Esophagus muscularis mucosa (tissue), 4 donors: ENCODE results near the gene PTCD1.

Source experiments
- CTCF ChIP-seq, 3 experiments: fragments of 200-600 bp in 2 of 3; fragments of 450-650 bp in 1 of 3; sonication (generic) in 2 of 3; IDR thresholded peaks; one replicate each; pipeline ENCODE4 v1.5.1; 2017 to 2019; ENCODE audit warnings: antibody characterized with exemption in 3 of 3, mild to moderate bottlenecking in 2 of 3, moderate library complexity in 1 of 3
- EP300 ChIP-seq: sonication (generic); formaldehyde crosslinking; IDR thresholded peaks from one replicate; pipeline ENCODE4 v1.6.1; 2017; ENCODE audit warnings: antibody characterized with exemption
- POLR2A ChIP-seq: fragments of 450-650 bp; IDR thresholded peaks from one replicate; pipeline ENCODE4 v1.6.1; 2017; ENCODE audit warnings: antibody characterized with exemption, moderate library complexity, mild to moderate bottlenecking, low read depth
- POLR2AphosphoS5 ChIP-seq, 2 donors: sonication (generic); formaldehyde crosslinking; IDR thresholded peaks; one replicate each; pipeline ENCODE4 v1.6.1; 2017; ENCODE audit warnings: antibody characterized with exemption in 2 of 2

- TF ChIP-seq POLR2A (no peak), CTCF (IDR thresholded peaks at IDR 0.05) (no peak), EP300 (no peak), POLR2AphosphoS5 (IDR thresholded peaks at IDR 0.05) (no peak)
These were observed 29.8 kb upstream of the PTCD1 start for GRCh38 chr7:99468336-99468918.
